Brain pericyte (primary cell): ENCODE data around the gene AMPD1.

ENCODE experiments used
- DNase-seq: peaks from one replicate; pipeline ENCODE4 v3.0.0-alpha.2; 2012; ENCODE audit warnings: low read depth, low spot score

Gene AMPD1

GRCh38 chr1:114641377-114641776 is 54.0 kb downstream of the AMPD1 start:
- DNase-seq, result no peak

GRCh38 chr1:114638910-114639309 is 56.4 kb downstream of the AMPD1 start:
- no peak for DNase-seq

- no peak for DNase-seq
These were observed 62.9 kb downstream of the AMPD1 start for GRCh38 chr1:114632427-114632826.

DNA sequence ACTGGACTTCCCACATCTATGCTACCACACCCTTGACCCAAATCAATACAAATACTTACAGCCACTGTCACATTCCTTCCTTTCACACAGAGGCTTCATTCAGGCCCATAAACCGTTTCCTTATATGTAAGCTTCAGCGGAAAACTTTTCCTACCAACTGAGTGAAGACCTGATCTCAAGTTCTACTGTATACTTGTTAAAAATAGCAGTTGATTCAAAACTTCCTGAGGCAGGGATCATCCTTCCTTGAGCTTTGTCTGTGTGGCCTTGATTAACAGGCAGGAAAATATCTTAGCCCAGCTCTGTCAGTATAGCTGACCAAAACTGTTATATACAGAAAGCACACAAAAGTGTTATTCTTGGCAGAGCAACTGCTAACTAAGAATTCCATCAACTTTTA is 68.2 kb downstream of the AMPD1 start:
- DNase-seq, result no peak

DNA sequence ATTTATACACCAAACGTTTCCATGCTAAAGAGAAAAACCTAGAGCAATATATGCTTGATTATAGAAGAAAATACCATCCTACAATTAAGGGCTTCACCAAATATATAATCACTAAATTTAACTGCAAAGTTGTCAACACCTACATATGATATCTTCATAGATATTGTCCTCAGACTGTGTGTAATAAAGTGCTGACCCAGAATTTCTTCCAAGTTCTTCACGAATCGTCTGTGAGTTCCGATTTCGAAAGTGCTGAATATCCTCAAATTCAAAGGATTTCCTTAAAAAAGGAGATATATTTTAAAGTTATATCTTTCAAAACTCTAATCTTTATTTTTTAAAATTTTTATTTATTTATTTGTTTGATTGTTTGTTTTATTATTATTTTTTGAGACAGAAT is 72.0 kb downstream of the AMPD1 start:
- DNase-seq, result no peak
